Keratinocyte (primary cell): ENCODE measurements around the gene PTPRN2. TPM values are rescaled to one million over a fixed set of nuclear protein-coding genes. Genes with fewer than 3 reads are reported as not detected.

Source experiments
- DNase-seq: peaks from one replicate; pipeline ENCODE4 v3.0.0-alpha.2; 2011; ENCODE audit warnings: low read depth, missing footprints, low spot score
- FAIRE-seq: peaks from 2 replicates; lab custom pipeline; 2011; peaks lifted over from hg19 to GRCh38; lab: Jason Lieb, UNC
- H2AFZ ChIP-seq: 2 replicates; pipeline ENCODE4 v1.6.0; 2012; ENCODE audit warnings: low read length, control low read depth, inconsistent platforms; ENCODE audit not compliant: control insufficient read depth
- H3K27ac ChIP-seq: 2 replicates; pipeline ENCODE4 v1.5.1; 2011; ENCODE audit warnings: low read length; ENCODE audit not compliant: control insufficient read depth, insufficient read depth
- H3K27me3 ChIP-seq: 3 replicates; pipeline ENCODE4 v1.6.0; 2011; ENCODE audit warnings: low read length; ENCODE audit not compliant: control insufficient read depth, insufficient read depth; ENCODE audit errors: extremely low read depth
- H3K36me3 ChIP-seq, 2 experiments: 2 replicates in 1 of 2; 3 replicates in 1 of 2; pipeline ENCODE4 v1.5.1; 2011; ENCODE audit warnings: low read length in 2 of 2, mild to moderate bottlenecking in 1 of 2; ENCODE audit not compliant: control insufficient read depth in 2 of 2, insufficient read depth in 2 of 2; ENCODE audit errors: extremely low read depth in 1 of 2
- H3K4me1 ChIP-seq: 3 replicates; pipeline ENCODE4 v1.5.1; 2011; ENCODE audit warnings: low read length; ENCODE audit not compliant: control insufficient read depth, insufficient read depth; ENCODE audit errors: extremely low read depth
- H3K4me2 ChIP-seq: 3 replicates; pipeline ENCODE4 v1.6.0; 2011; ENCODE audit warnings: low read depth, low read length; ENCODE audit not compliant: control insufficient read depth, insufficient read depth; ENCODE audit errors: extremely low read depth
- H3K4me3 ChIP-seq, 3 experiments: fragments of 200-600 bp in 1 of 3; sonication (generic) in 1 of 3; 2 replicates in 2 of 3; 3 replicates in 1 of 3; pipeline ENCODE4 v1.5.1; 2011 to 2016; ENCODE audit warnings: low read length in 3 of 3, mild to moderate bottlenecking in 3 of 3, control low read depth in 2 of 3, inconsistent platforms in 1 of 3, low read depth in 1 of 3, mixed read lengths in 1 of 3, mixed run types in 1 of 3, moderate library complexity in 1 of 3; ENCODE audit not compliant: control insufficient read depth in 2 of 3, insufficient read depth in 2 of 3; ENCODE audit errors: extremely low read depth in 1 of 3
- H3K79me2 ChIP-seq: 2 replicates; pipeline ENCODE4 v1.6.0; 2012; ENCODE audit warnings: low read length; ENCODE audit not compliant: control insufficient read depth, insufficient read depth
- H3K9ac ChIP-seq: 3 replicates; pipeline ENCODE4 v1.6.0; 2011; ENCODE audit warnings: low read length; ENCODE audit not compliant: control insufficient read depth, insufficient read depth; ENCODE audit errors: extremely low read depth
- H3K9me1 ChIP-seq: 3 replicates; pipeline ENCODE4 v1.6.0; 2011; ENCODE audit warnings: low read length; ENCODE audit not compliant: control insufficient read depth, insufficient read depth; ENCODE audit errors: extremely low read depth
- H3K9me3 ChIP-seq: 2 replicates; pipeline ENCODE4 v1.5.1; 2012; ENCODE audit warnings: low read depth, low read length; ENCODE audit not compliant: control insufficient read depth
- H4K20me1 ChIP-seq: 3 replicates; pipeline ENCODE4 v1.6.0; 2011; ENCODE audit warnings: low read length; ENCODE audit not compliant: control insufficient read depth, insufficient read depth; ENCODE audit errors: extremely low read depth
- CTCF ChIP-seq, 3 experiments: IDR thresholded peaks in 1 of 3; conservative IDR thresholded peaks in 1 of 3; optimal IDR thresholded peaks in 1 of 3; 2 replicates in 2 of 3; 3 replicates in 1 of 3; pipeline versions ENCODE3 to v1.5.1; 2011; ENCODE audit warnings: low read length in 3 of 3, mild to moderate bottlenecking in 3 of 3, moderate library complexity in 2 of 3, control low read depth in 1 of 3, inconsistent platforms in 1 of 3; ENCODE audit not compliant: insufficient read depth in 2 of 3; ENCODE audit errors: extremely low read depth in 1 of 3
- EZH2 ChIP-seq: IDR thresholded peaks from one replicate; pipeline ENCODE4 v1.6.1; 2012; ENCODE audit warnings: inconsistent platforms, mild to moderate bottlenecking, low read length, moderate library complexity
- dilution Hi-C: fragments of 300-500 bp; cut with MboI; formaldehyde crosslinking; loops from one replicate; pipeline ENCODE4 v1.7.0; 2020; ENCODE audit warnings: low sequenced_read_pairs; ENCODE audit not compliant: extremely low pct_ligation_motif_present
- polyA plus RNA-seq, 5 experiments: library from polyadenylated mRNA; depleted of rRNA in 3 of 5; stranded (reverse) in 3 of 5; stranded (forward) in 1 of 5; unstranded in 1 of 5; fragments of >200 nt; gene quantifications; 1 replicate in 1 of 5; 2 replicates in 3 of 5; 3 replicates in 1 of 5; pipeline versions ENCODE4 v1.2.1 to v1.2.3, GENCODE V29; 2011 to 2012; ENCODE audit warnings: missing spikeins in 2 of 5, low read depth in 1 of 5, low replicate concordance in 1 of 5

The PTPRN2 gene
- polyA plus RNA-seq, 1 donor (not counting 4 experiments of a cell fraction or from before 2014, with no cell fraction given) = not detected

GRCh38 chr7:157863176-157863575 lies 724.4 kb downstream of the PTPRN2 start:
- Histone ChIP-seq H3K27me3 (no peaks in the 10 kb centered on the region), H3K27ac (no peak overlapping the region)

DNA sequence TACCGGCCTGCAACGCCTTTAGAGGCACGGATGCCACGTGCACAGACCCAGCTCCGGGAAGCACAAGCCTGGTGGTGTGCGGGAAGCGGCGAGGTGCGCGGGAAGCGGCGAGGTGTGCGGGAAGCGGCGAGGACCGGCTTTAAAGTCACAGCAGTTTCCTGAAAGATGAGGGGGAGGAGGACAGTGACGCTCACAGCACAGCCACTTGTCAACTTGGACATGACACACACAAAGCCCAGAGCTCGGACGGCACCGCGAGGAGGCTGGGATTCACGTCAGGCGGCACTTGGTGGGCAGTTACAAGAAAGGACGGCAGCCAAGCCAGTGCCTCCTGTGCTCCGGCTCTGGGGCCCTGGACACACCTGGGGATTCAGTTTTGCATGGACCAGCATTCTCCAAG lies 724.9 kb downstream of the PTPRN2 start:
- dilution Hi-C loops = no loop called here
- Histone ChIP-seq H3K9me3 (peaks cover 14% of the 10 kb centered on the region), H2AFZ (no peak overlapping the region), H3K4me2 (no peak overlapping the region), H3K9ac (no peak overlapping the region), H3K4me3 (no peak overlapping the region), H4K20me1 (no peaks in the 10 kb centered on the region), H3K9me1 (no peaks in the 10 kb centered on the region), H3K79me2 (no peaks in the 10 kb centered on the region), H3K27me3 (no peaks in the 10 kb centered on the region), H3K4me1 (no peaks in the 10 kb centered on the region), H3K27ac (no peak overlapping the region), H3K36me3 (no peaks in the 10 kb centered on the region)
- TF ChIP-seq EZH2 (no peak), CTCF (optimal IDR thresholded peaks at IDR 0.05 in 1 of 3, IDR thresholded peaks at IDR 0.05 in 1 of 3, conservative IDR thresholded peaks at IDR 0.05 in 1 of 3; ENCODE audit: extremely low read depth in 1 of 3, insufficient read depth in 2 of 3, low read length in 3 of 3) (no peak)
- no peak for DNase-seq
- FAIRE-seq = no peak

More at GRCh38 chr7:157863176-157863575, 724.4 kb downstream of the PTPRN2 start:
- H3K4me1 ChIP-seq = no peaks in the 10 kb centered on the region
- H2AFZ ChIP-seq = no peak overlapping the region
- H4K20me1 ChIP-seq = no peaks in the 10 kb centered on the region
- DNase-seq (no peak), FAIRE-seq (no peak)
- no peak overlapping the region for H3K4me3 ChIP-seq
- no peaks in the 10 kb centered on the region for H3K9me1 ChIP-seq
- no peaks in the 10 kb centered on the region for H3K79me2 ChIP-seq
- H3K9me3 ChIP-seq = peaks cover 14% of the 10 kb centered on the region
- no peaks in the 10 kb centered on the region for H3K36me3 ChIP-seq
- H3K9ac ChIP-seq = no peak overlapping the region
- dilution Hi-C loops = no loop called here
- no peak for TF ChIP-seq EZH2
- no peak for TF ChIP-seq CTCF (optimal IDR thresholded peaks at IDR 0.05 in 1 of 3, IDR thresholded peaks at IDR 0.05 in 1 of 3, conservative IDR thresholded peaks at IDR 0.05 in 1 of 3; ENCODE audit: extremely low read depth in 1 of 3, insufficient read depth in 2 of 3, low read length in 3 of 3)
- H3K4me2 ChIP-seq = no peak overlapping the region
